Measurements from ENCODE around the gene TAMALIN.

TAMALIN gene

DNA sequence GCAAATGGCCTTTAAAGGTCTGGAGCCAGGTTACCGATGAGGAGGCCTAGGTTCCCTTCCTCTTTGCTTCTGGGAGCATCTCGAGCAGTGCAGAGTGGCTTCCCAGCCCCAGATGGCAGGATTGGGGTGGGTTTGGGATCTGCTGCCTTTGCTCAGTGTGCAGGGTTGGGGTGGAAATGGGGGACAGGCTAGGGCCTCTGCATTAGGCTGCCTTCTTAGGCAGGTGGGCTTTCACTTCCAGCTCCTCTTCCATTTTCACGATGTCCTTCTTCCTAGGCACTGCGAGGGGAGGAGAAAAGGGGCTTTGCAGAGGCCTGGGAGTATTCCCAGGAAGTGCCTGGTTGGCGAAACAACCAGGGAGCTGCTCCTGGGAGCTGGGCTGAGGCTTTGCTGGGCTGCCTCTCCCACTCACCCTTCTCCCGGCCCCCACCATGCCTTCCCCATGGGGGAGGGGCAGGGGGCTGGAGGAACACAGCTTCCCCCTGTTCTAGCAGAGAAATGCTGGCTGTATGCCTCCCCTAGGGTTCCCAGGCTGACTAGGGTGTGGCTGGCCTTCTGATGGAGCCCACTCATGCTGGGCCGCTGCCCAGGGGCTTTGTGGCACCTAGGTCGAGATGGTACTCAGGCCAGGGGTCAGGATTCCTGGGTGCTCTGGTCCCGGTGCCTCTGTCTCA, 46.9 kb downstream of the TAMALIN start:
- Histone ChIP-seq H3K4me3 (ENCODE audit: insufficient read depth, low read depth, low read length, poor library complexity, severe bottlenecking) (no peak overlapping the region), H3K27me3 (replicated peaks; ENCODE audit: control insufficient read depth, insufficient read depth, low read length, poor library complexity, severe bottlenecking) (no peaks in the 10 kb centered on the region), H3K27ac (ENCODE audit: insufficient read depth, low read length, poor library complexity, severe bottlenecking) (no peak overlapping the region), H3K36me3 (ENCODE audit: control insufficient read depth, insufficient read depth, low read length) (no peaks in the 10 kb centered on the region), H3K9me3 (ENCODE audit: control insufficient read depth, low read length) (no peaks in the 10 kb centered on the region), H3K4me1 (ENCODE audit: control insufficient read depth, insufficient read depth, low read length, poor library complexity, severe bottlenecking) (peaks cover 24% of the 10 kb centered on the region)
- no peak for DNase-seq

DNA sequence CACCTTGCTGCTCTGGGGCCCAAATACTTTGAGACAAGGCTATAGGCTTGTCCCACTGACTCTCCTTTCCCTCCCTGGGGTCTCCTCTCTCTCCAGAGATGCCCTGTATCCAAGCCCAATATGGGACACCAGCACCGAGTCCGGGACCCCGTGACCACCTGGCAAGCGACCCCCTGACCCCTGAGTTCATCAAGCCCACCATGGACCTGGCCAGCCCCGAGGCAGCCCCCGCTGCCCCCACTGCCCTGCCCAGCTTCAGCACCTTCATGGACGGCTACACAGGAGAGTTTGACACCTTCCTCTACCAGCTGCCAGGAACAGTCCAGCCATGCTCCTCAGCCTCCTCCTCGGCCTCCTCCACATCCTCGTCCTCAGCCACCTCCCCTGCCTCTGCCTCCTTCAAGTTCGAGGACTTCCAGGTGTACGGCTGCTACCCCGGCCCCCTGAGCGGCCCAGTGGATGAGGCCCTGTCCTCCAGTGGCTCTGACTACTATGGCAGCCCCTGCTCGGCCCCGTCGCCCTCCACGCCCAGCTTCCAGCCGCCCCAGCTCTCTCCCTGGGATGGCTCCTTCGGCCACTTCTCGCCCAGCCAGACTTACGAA, 47.6 kb downstream of the TAMALIN start:
- H3K4me1 ChIP-seq (ENCODE audit: control insufficient read depth, insufficient read depth, low read length, poor library complexity, severe bottlenecking), result peaks cover 24% of the 10 kb centered on the region
- no peaks in the 10 kb centered on the region for H3K36me3 ChIP-seq (ENCODE audit: control insufficient read depth, insufficient read depth, low read length)
- no peak overlapping the region for H3K27ac ChIP-seq (ENCODE audit: insufficient read depth, low read length, poor library complexity, severe bottlenecking)

DNA sequence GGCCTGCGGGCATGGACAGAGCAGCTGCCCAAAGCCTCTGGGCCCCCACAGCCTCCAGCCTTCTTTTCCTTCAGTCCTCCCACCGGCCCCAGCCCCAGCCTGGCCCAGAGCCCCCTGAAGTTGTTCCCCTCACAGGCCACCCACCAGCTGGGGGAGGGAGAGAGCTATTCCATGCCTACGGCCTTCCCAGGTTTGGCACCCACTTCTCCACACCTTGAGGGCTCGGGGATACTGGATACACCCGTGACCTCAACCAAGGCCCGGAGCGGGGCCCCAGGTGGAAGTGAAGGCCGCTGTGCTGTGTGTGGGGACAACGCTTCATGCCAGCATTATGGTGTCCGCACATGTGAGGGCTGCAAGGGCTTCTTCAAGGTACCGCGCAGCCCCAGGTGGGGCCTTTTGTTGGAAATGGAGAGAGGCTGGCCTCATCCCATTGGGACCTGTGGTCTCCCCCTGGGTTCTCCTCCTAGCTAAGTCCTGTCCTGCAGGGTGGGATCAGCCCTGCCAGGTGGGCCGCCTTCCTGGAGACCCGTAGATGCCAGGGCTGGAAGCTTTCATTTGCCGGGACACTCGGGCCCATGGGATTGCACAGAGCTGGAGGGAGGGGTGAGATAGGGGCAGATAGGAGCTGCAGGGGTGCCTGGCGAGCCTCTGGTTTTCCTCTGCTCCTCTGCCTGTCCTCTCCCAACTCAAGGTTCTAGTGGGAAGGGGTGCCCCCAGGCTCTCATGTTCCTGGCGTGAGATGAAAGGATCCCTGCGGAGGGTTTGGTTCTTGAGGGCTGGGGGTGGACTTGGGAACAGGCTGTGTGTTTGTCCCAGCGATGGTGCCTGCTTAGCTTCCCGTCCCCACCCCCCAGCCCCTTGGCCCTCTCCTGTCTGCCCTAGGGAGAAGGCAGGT, 48.3 kb downstream of the TAMALIN start:
- no peak for DNase-seq
- H3K27ac ChIP-seq (ENCODE audit: insufficient read depth, low read length, poor library complexity, severe bottlenecking), result no peak overlapping the region
- no peaks in the 10 kb centered on the region for H3K27me3 ChIP-seq (replicated peaks; ENCODE audit: control insufficient read depth, insufficient read depth, low read length, poor library complexity, severe bottlenecking)
- H3K9me3 ChIP-seq (ENCODE audit: control insufficient read depth, low read length), result no peaks in the 10 kb centered on the region
- no peak overlapping the region for H3K4me3 ChIP-seq (ENCODE audit: insufficient read depth, low read depth, low read length, poor library complexity, severe bottlenecking)
- peaks cover 22% of the 10 kb centered on the region for H3K4me1 ChIP-seq (ENCODE audit: control insufficient read depth, insufficient read depth, low read length, poor library complexity, severe bottlenecking)
- no peaks in the 10 kb centered on the region for H3K36me3 ChIP-seq (ENCODE audit: control insufficient read depth, insufficient read depth, low read length)

More for the DNA sequence above, 47.6 kb downstream of the TAMALIN start:
- H3K9me3 ChIP-seq (ENCODE audit: control insufficient read depth, low read length), result no peaks in the 10 kb centered on the region
- DNase-seq, result no peak
- no peaks in the 10 kb centered on the region for H3K27me3 ChIP-seq (replicated peaks; ENCODE audit: control insufficient read depth, insufficient read depth, low read length, poor library complexity, severe bottlenecking)
- no peak overlapping the region for H3K4me3 ChIP-seq (ENCODE audit: insufficient read depth, low read depth, low read length, poor library complexity, severe bottlenecking)

DNA sequence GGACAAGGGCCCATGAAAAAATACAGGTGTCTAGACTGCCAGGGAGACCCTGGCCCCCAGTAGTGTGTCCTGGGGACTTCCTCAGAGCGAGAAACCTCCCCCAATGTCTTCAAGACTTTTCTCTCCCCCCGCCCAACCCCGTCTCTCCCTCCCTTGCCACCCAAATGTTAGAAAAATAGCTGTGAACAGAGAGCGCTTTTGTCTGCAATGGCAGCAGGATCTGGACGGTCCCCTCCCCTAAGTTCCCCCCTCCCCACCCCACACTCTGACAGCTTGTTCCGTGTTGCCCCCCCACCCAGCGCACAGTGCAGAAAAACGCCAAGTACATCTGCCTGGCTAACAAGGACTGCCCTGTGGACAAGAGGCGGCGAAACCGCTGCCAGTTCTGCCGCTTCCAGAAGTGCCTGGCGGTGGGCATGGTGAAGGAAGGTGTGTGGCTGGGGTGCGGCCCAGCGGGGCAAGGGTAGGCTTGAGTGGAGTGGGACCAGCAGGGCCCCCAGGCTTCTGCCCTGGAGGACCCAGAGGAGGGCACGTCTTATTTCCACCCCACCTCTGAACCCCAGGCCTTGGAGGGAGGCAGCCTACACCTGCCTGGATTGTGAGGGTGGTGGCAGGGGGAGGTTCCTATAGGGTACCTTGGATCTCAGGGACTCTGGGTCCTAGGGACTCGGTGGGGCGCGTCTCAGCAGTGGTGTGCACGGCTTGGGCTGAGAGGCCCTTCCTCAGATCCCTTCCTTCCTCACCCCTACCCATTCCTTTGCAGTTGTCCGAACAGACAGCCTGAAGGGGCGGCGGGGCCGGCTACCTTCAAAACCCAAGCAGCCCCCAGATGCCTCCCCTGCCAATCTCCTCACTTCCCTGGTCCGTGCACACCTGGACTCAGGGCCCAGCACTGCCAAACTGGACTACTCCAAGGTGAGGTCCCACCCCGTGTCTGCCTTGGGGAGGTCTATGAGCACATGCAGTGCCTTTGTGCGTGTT, 49.3 kb downstream of the TAMALIN start:
- peaks cover 13% of the 10 kb centered on the region for H3K4me1 ChIP-seq (ENCODE audit: control insufficient read depth, insufficient read depth, low read length, poor library complexity, severe bottlenecking)
- no peaks in the 10 kb centered on the region for H3K9me3 ChIP-seq (ENCODE audit: control insufficient read depth, low read length)
- H3K4me3 ChIP-seq (ENCODE audit: insufficient read depth, low read depth, low read length, poor library complexity, severe bottlenecking), result no peak overlapping the region
- no peak overlapping the region for H3K27ac ChIP-seq (ENCODE audit: insufficient read depth, low read length, poor library complexity, severe bottlenecking)
- DNase-seq, result no peak
- no peaks in the 10 kb centered on the region for H3K36me3 ChIP-seq (ENCODE audit: control insufficient read depth, insufficient read depth, low read length)
- H3K27me3 ChIP-seq (replicated peaks; ENCODE audit: control insufficient read depth, insufficient read depth, low read length, poor library complexity, severe bottlenecking), result no peaks in the 10 kb centered on the region

DNA sequence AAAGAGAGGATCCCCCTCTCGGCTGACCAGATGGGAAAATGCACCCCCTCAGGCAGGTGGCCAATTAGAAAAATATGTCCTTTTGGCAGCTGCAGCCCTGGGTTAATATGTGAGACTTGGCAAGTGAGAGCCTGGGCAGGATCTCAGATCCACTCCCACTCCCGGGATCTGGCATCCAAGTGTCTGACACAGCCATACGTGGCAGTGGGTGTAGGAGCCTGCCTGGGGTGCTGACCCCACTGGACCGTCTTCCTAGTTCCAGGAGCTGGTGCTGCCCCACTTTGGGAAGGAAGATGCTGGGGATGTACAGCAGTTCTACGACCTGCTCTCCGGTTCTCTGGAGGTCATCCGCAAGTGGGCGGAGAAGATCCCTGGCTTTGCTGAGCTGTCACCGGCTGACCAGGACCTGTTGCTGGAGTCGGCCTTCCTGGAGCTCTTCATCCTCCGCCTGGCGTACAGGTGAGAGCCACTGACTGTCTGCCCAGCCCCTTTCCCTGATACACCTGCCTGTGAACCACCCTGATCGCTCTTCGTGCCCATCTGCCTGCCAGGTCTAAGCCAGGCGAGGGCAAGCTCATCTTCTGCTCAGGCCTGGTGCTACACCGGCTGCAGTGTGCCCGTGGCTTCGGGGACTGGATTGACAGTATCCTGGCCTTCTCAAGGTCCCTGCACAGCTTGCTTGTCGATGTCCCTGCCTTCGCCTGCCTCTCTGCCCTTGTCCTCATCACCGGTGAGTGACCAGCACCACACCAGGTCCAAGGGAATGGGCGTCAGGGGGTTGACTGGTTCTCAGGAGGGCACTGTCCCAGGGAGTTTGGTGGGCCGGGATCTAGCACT, 50.3 kb downstream of the TAMALIN start:
- Histone ChIP-seq H3K27me3 (replicated peaks; ENCODE audit: control insufficient read depth, insufficient read depth, low read length, poor library complexity, severe bottlenecking) (no peaks in the 10 kb centered on the region), H3K4me3 (ENCODE audit: insufficient read depth, low read depth, low read length, poor library complexity, severe bottlenecking) (no peak overlapping the region), H3K27ac (ENCODE audit: insufficient read depth, low read length, poor library complexity, severe bottlenecking) (no peak overlapping the region), H3K9me3 (ENCODE audit: control insufficient read depth, low read length) (no peaks in the 10 kb centered on the region), H3K36me3 (ENCODE audit: control insufficient read depth, insufficient read depth, low read length) (no peaks in the 10 kb centered on the region), H3K4me1 (ENCODE audit: control insufficient read depth, insufficient read depth, low read length, poor library complexity, severe bottlenecking) (peaks cover 6% of the 10 kb centered on the region)
- no peak for DNase-seq

DNA sequence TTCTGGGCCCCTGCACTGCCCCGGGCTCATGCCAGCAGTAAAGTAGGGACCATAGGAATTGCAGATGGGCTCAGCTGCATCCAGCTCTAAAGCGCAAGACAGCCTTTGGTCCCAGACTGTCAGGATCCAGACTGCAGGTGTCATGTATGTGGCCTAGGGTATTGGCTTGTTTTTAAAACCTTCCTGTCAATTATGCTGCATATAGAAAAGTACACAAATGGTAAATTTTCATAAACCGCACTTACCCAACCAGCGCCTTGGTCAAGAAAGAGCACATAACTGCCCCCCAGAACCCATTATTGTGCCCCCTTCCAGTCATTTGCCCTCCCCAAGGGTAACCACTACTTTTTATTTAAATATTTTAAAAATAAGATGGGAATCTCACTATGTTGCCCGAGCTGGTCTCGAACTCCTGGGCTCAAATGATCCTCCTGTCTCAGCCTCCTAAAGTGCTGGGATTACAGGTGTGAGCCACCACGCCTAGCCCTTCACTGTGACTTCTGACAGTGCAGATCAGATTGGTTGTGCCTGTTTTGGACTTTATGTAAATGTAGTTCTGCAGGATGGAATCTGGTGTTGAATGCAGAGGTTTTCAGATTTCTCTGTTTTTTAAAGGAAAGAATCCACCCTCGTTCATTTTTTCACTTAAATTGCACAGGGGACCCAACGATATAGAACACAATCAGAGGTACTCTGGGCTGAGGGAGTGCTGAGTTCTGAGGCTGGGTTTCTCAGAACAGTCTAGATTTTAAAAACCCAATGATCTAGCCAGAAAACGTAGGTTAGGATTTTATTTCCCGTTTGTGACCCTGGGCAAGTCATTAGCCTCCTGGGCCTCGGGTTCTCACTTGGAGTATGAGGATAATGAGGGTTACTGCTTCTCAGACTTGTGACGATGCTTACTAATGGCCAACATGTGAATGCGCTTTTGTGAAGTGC, 51.2 kb downstream of the TAMALIN start:
- H3K4me3 ChIP-seq (ENCODE audit: insufficient read depth, low read depth, low read length, poor library complexity, severe bottlenecking), result no peak overlapping the region
- no peak for DNase-seq
- H3K27ac ChIP-seq (ENCODE audit: insufficient read depth, low read length, poor library complexity, severe bottlenecking), result no peak overlapping the region
- no peaks in the 10 kb centered on the region for H3K9me3 ChIP-seq (ENCODE audit: control insufficient read depth, low read length)
- H3K27me3 ChIP-seq (replicated peaks; ENCODE audit: control insufficient read depth, insufficient read depth, low read length, poor library complexity, severe bottlenecking), result no peaks in the 10 kb centered on the region
- H3K4me1 ChIP-seq (ENCODE audit: control insufficient read depth, insufficient read depth, low read length, poor library complexity, severe bottlenecking), result no peaks in the 10 kb centered on the region
- no peaks in the 10 kb centered on the region for H3K36me3 ChIP-seq (ENCODE audit: control insufficient read depth, insufficient read depth, low read length)

DNA sequence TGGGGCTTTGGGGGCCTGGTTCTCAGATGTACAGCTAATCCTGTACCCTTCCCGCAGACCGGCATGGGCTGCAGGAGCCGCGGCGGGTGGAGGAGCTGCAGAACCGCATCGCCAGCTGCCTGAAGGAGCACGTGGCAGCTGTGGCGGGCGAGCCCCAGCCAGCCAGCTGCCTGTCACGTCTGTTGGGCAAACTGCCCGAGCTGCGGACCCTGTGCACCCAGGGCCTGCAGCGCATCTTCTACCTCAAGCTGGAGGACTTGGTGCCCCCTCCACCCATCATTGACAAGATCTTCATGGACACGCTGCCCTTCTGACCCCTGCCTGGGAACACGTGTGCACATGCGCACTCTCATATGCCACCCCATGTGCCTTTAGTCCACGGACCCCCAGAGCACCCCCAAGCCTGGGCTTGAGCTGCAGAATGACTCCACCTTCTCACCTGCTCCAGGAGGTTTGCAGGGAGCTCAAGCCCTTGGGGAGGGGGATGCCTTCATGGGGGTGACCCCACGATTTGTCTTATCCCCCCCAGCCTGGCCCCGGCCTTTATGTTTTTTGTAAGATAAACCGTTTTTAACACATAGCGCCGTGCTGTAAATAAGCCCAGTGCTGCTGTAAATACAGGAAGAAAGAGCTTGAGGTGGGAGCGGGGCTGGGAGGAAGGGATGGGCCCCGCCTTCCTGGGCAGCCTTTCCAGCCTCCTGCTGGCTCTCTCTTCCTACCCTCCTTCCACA, 52.0 kb downstream of the TAMALIN start:
- Histone ChIP-seq H3K27me3 (replicated peaks; ENCODE audit: control insufficient read depth, insufficient read depth, low read length, poor library complexity, severe bottlenecking) (no peaks in the 10 kb centered on the region), H3K9me3 (ENCODE audit: control insufficient read depth, low read length) (no peaks in the 10 kb centered on the region), H3K36me3 (ENCODE audit: control insufficient read depth, insufficient read depth, low read length) (no peaks in the 10 kb centered on the region), H3K27ac (ENCODE audit: insufficient read depth, low read length, poor library complexity, severe bottlenecking) (no peak overlapping the region), H3K4me1 (ENCODE audit: control insufficient read depth, insufficient read depth, low read length, poor library complexity, severe bottlenecking) (no peaks in the 10 kb centered on the region), H3K4me3 (ENCODE audit: insufficient read depth, low read depth, low read length, poor library complexity, severe bottlenecking) (no peak overlapping the region)
- no peak for DNase-seq

All from effector memory CD4-positive, alpha-beta T cell (primary cell).